KG1 (cell line): ENCODE results near the gene TFCP2L1.
A peak's percentile ranks its signal among the peaks of the same experiment; 100 is the strongest.
"Not testable (repeated sequence)": the region's sequence is repeated elsewhere in the genome, so short reads cannot be mapped to it uniquely, and the experiment has no call there.

Experiments
- DNase-seq: peaks from one replicate; lab custom pipeline; 2025; lab: John Stamatoyannopoulos, UW

TFCP2L1 gene

DNA sequence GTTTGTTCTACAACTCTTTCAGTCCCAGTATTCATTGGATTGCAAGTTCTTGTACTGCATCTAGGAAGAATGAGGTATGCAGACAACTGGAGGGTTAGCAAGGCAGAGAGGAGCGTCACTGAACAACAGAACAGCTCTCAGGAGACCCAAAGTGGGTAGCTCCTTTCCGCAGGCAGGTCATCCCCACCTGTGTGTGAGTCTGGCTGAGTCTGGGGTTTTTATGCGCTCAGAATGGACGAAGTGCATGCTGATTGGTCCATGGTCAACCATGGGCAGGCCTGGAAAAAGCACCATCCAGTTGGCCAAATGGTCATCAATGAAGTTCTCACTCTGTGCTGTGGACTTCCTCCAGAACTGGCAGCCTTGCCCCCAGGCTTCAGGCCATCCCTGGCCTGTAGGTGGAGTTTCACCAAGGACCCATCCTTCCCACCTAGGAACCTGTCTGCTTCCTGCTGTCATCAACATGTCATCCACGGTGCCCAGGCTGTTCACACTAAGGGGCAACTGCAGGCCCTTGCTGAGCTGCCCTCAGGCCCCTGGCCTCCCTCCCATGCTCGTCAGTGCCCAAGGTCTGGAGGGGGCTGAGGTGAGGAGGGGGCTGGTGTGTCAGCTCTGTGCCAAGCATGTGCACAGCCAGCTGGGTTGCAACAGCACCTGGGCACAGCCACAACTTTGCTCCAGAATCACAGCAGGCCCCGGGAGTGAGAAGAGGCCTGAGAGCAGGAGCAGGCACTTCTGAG is 11.1 kb upstream of the TFCP2L1 start:
- no peak for DNase-seq

DNA sequence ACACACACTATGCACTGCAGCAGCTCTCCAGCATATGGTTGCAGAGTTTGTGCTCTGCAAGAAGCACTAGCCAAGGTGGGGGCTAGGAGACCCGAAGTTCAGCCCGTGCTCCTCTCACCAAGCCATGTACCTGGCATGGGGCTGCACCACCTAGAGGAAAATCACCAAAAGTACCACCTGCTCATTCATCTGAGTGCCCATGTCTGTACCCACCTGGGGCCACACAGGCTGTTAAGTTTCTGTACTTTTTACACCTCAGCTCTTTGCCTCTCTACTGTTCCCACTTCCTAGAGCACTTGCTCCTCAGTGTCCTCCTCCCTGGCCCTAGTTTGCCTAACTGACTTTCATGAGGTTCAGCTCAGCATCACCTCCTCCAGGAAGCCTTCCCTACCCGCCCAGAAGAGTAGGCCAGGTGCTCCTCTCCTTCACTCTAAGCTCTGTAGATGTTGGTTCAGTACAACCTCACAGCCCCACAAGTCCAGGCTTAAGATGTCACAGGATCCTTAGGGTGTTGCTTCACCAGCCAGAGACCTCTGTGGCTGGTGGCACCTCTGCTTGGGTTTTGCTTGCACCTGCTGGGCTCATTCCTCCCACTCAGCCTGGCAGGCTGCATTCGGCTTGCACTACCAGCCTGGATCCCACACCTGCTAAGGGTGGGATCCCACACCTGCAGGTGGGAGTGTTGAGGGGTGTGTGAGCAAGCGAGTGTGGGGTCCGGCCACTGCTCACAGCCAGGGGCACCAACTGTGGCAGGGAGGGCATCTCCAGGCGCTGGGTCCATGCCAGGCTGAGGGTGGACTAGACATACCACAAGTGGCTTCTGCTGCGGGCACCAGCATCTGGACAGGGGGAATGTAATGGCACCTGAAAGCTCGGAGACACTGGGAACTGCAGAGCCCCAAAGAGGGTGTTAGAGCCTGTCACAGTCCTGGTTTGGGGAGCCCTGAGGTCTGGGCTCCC is 10.2 kb upstream of the TFCP2L1 start:
- no peak for DNase-seq

DNA sequence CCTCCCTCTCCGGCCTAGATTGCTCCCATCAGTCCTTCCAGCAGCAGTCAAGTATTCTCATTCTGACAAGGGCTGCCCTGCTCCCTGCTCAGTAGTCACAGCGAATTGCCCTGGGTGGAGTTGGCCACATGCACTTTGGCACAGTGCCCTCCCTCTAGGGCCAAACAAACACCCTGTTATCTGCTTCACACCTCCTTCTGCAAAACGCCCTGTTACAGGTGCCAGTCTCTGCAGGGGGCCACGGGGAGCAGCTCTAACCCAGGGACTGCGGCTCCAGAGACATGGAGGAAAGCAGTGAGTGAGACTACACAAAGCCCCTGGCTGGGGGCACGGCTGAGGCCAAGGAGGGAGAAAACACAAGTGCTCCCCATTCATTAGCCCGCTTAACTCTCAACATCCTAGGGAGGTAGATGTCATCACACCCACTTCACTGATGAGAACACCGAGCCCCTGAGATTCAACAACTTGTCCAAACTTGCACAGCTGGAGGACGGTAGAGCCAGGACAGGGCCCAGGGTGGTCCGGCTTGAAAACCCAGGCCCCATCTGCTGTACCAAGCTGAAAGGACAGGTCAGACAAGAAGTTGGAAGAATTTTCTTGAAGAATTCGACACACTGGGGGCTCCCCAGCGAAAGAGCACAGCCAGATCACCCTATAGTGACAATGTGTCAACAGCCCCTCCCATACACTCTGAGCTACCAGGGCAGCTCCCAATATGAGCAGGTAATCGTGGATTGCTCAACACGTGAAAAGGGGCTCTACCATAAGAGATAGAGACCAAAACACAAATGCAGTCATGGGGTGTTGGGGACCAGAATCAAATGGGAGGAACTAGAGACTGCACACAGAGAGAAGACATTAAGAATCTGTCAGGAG is 8.7 kb upstream of the TFCP2L1 start:
- no peak for DNase-seq

DNA sequence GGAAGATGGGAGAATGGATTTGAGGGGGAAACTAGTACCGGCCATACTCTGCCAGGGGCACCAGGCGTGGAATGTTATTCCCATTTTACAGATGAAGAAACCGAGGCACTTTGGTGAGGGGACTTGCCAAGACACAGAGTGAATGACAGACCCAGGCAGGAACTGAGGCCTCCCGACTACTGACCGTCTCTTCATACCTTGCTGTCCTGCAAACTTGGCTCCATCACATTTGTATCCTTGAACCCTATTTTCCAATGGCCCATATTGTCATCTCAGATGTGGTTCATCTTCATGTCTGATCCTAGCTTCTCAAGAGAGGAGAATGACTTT is 6.2 kb upstream of the TFCP2L1 start:
- no peak for DNase-seq

DNA sequence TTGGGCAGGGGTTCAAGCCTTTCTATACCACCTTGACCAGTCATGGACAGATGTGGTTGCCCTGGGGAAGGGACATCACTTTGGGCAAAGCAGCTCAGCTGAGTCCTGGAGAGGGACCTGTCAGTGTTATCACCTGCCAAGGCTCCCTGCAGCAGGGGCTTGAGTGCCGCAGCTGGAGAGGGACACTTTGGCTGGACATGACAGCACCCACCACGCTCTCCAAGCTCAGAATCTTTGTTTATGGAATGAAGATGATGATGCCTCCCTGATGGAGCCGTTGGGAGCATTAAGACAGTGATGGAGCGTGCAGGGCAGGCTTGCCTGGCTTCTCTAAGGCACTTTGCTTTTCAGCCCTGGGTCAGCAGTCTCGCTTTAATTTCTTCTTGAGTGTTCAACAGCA is 4.3 kb upstream of the TFCP2L1 start:
- no peak for DNase-seq

DNA sequence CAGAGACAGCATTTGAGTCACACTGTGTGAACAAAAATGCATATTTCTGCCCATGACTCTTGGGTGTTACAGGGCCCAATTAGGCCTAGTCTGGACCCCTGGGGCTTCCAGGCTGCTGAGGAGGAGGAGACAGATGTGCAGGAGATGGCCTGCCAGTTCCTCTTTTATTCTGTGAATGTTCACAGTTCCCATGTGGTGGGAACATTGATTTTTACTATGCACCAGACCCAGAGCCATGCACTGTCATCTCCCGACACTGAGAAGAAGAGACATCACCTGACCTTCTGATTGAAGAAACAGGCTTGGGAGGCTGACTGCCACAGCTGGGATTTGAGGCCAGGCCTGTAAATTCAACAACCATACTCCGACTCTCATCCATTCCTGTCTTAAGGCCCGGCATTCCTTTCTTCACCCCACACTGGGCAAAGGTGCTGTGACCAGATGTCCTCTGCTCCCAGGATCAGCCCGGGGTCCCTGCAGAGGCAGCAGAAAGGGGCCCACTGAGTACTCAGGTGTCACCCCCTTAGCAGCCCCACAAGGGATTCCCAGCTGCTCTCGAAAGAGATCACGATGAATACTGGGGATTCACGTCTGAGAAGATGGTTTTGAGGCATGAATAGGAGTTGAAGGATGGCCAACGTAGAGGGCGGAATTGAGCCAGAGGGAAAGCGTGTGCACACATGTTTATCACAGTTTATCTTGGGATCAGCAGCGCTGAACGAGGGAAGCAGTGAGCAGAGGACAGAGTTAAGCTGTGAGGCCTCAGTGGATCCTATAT is 3.6 kb upstream of the TFCP2L1 start:
- no peak for DNase-seq

DNA sequence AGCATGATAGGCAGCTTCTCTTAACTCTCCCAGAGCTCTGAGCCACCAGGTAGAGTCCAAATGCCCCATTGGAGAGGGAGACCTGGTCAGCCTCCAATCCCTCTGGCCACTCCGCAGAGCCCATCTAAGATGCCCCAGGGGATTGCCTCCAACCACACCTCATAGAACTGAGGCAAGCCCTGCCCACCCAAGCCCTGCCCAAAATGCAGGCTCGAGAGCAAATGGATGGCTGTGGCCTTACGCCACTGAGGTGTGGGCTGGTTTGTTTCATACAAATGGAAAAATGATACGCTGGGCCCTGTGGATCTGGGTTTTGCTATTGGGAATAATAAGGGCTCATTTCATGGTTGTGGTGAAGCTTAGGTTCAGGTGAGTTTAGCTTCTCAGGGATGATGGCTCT is 3.0 kb upstream of the TFCP2L1 start:
- no peak for DNase-seq

DNA sequence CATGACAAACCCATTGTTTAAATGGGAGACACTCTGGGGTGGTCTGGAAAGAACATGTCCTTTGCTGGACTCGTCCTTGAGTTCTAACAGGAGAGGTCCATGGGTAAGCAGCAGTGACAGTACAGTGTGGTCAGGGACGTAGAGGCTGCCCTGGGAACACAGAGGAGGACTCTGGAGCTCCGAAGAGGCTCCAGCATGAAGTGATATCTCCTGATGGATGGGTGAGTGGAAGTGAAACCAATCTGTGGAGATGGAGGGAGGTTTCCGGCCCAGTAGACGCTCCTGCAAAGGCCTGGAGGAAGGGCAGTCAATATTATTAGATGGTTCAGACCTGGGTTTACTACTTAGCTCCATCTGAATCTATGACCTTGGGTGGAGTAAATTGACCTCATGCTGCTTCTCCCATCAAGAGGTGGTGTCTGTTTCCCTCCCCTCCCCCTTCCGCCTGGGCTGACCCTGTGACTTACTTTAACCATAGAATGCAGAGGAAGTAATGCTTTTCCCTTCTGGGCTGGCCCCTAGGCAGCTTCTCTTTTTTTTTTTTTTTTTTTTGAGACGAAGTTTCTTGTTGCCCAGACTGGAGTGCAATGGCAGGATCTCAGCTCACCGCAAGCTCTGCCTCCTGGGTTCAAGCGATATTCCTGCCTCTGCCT is 2.3 kb upstream of the TFCP2L1 start:
- peak; percentile 74 for DNase-seq

DNA sequence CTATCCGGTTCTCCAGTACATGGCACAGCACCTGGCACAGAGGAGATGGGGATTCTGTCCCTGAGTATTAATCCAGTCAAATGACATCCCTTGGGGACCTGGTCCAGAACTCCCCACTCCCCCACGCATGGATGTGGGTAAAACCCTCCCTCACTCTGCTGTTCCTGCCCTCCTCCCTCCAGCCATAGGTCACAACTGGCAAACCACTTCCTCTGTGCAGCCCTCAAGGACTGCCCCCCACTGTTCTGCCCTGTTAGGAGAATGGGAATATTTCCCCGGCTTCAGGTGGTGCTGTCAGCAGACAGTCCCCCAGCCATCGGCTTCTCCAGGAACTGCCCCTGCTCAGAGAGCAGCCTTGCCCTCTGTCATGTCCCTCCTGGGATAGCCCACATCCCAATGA is 1.5 kb upstream of the TFCP2L1 start:
- no peak for DNase-seq

DNA sequence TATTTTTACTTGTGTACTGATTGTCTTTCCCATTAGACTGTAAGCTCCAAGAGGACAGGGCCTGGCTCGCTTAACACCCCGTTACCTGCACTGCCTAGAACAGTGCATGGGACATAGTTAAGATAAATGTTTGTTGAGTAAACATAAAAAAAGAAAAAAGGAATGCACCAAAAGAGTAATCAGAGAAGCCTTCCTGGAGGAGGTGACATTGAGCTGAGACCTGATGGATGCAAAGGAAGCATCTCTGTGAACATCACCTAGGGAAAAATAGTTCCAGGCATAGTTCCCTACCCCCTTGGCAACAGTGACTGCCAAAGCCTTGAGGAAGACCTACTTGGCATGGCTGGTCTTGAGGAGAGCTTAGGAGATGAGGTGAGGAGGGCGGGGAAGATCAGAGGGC is 924 bp upstream of the TFCP2L1 start:
- DNase-seq, result no peak

DNA sequence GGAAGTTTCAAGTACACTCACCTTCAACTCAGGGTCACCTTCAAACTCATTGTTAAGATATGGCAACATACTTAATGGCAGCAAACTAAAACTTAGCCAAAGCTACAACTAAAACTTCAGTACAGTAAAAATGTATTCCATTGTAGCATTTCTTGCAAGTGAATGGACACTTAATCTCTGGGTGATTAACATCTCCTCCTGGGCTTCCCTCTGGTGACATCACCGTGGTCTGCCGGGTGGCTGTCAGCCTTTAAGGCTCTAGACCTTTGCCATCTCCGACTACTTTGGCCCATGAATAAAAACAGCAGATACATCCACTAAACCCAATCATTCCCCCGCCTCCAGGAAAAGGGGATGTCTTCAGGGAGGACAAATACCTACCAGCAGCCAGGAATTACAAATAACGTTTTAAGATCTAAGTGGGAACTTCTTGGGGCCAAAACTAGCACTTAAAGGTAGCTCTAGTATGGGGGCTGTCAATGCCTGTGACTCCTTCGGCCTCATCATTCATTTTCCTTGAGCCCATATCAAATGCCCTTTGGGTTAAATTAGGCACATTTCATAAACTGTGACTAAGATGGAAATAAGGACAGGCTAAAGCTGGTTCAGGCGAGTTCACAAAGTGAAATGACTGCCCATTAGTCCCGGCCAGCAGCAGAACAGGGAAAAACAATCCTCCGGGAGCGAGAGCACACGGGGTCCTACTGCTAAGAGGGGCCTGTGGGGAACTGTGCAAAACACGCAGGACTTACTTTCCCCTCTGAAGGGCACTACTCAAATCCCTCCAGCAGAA is 1.1 kb downstream of the TFCP2L1 start:
- DNase-seq, result no peak

DNA sequence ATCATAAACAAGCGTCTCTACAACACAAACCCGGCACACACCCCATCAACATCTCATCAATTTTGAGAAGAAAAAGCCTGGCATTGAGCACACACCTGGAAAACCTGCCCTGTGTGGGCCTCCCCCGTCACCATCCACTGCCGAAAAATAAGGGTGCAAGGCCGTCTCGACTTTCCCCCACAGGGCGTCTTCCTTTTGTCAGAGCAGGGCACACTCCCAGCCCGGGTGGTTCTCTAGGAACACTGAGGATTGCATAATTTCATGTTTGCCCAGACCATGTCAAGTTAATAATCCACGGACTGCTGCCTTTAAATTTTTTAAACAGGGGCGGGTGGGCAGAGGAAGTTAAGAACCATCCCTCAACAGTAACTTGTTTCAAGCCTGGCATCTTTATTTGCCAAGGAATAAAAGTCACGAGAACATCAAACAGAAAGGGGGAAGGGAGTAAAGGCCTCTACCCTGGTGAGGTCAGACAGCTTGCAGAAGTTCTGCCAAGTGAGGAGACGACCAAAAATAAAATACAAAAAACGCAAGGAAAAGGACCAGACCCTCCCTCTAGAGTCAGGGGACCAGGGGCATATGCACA is 2.1 kb downstream of the TFCP2L1 start:
- no peak for DNase-seq

DNA sequence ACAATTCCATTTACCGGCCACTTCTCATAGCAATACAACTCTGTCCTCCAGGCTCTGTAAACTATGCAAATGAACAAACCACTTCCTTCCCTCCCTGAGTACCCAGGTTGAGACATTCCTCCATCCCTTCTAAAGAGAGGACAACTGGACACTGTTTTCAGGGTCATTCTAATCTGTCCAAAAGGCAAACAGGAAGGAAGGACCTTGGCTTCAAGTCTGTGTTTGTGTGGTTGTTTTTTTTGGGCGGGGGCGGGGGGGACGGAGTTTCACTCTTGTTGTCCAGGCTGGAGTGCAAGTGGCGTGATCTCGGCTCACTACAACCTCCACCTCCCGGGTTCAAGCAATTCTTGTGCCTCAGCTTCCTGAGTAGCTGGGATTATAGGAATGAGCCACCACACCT is 3.3 kb downstream of the TFCP2L1 start:
- no peak for DNase-seq

DNA sequence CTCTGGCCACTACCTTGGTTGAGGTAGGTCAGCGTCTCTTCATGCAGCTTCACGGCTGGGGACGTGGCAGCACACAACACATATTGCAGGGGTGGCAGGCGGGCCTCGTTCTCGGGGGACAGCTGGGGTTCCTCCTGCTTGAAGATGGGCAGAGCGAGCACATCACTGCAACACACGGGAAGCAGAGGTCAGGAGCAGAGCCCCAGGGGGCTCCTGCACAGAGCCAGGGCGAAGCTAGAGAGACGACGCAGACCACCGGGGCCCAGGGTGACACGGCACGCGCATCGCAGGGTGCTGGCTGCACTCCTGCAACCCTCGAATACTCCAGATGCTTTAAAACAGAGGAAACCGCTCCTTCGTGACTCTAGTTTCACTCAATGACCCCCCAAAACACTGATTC is 3.9 kb downstream of the TFCP2L1 start:
- DNase-seq, result no peak

DNA sequence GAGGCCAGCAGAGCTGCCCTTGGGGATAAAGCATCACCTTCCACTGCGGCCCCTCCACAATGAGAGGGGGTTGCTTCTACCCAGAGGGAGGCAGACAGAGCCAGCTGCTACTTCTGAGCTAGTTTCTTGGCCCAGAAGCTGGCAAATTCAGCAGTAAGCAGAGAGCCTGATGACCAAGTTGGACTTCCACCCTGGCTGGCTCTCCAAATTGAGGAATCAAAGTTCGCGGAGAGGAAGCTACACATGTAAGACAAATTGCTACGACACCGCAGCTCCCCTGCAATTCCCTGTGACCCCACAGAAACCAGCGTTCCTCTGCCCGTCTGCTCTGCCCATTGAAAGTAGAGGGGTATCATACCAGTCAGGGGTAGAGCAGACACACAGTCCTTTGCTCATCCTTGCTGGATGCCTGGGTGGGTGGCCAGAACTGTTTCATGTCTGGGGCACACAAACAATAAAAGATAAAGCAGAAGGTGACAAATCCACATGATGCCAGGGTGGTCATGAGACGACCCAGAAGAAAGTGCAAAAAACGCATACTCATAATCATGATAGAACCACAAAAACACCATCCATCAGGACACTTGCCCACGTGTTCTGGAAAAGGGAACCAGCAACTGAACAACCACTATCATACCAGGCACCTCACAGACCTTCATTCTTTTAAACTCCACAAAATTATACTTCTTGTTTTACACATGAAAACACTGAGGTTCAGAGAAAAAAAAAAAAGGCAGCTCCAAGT is 5.4 kb downstream of the TFCP2L1 start:
- no peak for DNase-seq

DNA sequence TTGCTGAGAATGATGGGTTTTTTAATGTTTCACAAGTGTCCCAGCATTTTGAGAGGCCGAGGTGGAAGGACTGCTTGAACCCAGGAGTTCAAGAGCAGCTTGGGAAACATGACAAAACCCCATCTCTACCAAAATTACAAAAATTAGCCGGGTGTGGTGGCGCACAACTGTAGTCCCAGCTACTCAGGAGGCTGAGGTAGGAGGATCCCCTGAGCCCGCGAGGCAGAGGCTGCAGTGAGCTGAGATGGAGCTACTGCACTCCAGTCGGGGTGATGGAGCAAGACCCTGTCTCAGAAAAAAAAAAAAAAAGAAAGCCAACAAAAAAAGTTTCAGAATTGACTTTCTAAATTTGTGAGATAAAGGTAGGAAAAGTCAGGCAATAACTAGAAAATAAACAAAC is 8.7 kb downstream of the TFCP2L1 start:
- DNase-seq, result no peak

DNA sequence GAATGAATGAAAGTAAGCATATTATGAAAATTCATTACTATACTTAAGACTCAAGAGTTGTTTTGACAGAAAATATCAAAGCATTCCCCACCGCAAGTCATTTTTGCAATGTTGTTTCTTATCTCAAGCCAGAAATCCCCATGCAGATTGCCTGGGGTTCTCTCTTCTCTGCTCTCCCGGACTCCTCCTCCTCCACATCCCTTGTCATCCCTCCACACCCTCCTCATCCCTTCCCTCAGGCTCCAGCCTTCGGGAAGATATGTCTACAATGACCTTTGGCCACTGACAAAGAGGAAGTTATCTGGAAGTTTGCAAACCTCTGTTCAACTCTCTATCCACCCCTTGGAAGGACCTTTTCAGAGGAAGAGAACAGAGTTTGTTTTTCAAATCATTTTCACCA is 11.9 kb downstream of the TFCP2L1 start:
- no peak for DNase-seq

DNA sequence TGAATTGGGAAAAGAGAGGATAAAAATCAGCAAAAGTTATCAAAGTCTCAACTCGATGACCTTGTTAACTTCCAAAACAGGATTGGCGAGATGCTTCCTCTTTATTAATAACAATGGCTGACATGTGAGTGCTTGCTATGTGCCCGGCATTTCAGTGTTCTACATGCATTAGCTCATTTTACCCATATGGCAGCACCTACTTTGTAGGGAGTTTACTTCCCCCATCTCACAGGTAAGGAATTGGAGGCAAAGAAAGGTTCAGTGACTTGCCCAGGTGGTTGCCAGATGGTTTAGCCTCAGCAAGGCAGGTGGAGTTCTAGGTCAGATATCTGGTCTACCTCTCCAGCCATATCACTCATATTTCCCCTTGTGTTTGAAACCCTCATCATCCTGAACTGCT is 12.4 kb downstream of the TFCP2L1 start:
- no peak for DNase-seq

DNA sequence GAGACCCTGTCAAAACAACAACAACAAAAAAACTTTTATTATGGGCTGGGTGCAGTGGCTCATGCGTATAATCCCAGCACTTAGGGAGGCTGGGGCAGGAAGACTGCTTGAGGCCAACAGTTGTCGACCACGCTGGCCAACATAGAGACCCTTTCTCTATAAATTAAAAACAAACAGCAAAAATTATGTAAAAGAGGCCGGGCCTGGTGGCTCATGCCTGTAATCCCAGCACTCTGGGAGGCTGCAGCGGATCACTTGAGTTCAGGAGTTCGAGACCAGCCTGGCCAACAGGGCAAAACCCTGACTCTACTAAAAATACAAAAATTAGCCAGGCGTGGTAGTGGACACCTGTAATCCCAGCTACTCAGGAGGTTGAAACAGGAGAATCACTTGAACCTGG is 15.6 kb downstream of the TFCP2L1 start:
- not testable (repeated sequence) for DNase-seq
